GM12892 (cell line): ENCODE data around the gene TXNDC17.

Source experiments
- POLR2A ChIP-seq: IDR thresholded peaks from 2 replicates; pipeline ENCODE4 v1.6.1; 2011; ENCODE audit warnings: low read depth, low read length, control low read depth
- POLR2AphosphoS5 ChIP-seq: IDR thresholded peaks from 2 replicates; pipeline ENCODE4 v1.6.1; 2011; ENCODE audit warnings: low read depth, low read length, control low read depth

DNA sequence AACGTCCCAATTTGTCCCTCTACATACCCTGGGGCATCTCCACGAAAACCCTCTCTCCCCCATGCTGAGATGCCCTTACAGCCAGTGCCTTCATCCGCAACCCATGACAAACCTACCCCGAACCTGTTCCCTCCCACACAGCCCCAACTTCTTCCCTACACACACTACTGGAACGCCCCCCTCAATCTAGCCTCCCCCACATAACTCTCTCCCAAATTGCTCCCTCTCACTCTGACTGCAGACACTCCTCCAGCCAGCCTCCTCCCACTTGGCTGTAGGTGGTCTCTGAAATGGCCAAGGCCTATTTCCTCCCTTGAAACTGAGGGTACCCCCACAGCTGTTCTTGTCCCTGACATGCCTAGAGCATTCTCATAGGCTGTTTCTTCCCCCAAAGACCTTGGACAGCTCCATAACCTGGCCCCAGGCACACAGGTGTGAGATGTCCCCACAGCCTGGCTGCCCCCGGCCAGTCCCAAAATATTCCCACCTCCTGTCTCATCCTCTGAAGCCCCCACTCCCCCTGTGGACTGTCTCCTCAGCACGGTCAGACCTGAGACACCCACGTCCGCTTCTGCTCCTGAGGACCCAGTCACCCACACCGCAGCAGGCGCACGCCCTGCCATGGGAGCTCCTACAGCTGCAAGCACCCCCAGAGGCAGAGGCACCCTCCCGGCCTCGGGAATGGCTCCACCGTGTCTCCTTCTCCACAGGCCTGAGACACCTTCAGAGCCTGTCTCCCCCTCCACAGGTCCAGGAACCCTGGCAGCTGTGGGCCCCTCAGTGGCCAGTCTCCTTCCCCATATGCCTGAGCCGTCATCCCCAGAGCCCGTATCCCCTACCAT, 4.0 kb upstream of the TXNDC17 start:
- TF ChIP-seq POLR2A (no peak), POLR2AphosphoS5 (no peak)
